Bronchial epithelial cell (primary cell): Measurements from ENCODE around the gene OSBPL8. TPM values are rescaled to one million over a fixed set of nuclear protein-coding genes. Genes with fewer than 3 reads are reported as not detected.

ENCODE experiments used
- DNase-seq: peaks from one replicate; pipeline ENCODE4 v3.0.0-alpha.2; 2010; ENCODE audit warnings: low read depth
- FAIRE-seq: peaks from 2 replicates; lab custom pipeline; 2011; peaks lifted over from hg19 to GRCh38; lab: Jason Lieb, UNC
- H3K27me3 ChIP-seq: 2 replicates; pipeline ENCODE4 v1.5.1; 2011; ENCODE audit warnings: low read length; ENCODE audit not compliant: control insufficient read depth, insufficient read depth
- H3K36me3 ChIP-seq: 2 replicates; pipeline ENCODE4 v1.5.1; 2011; ENCODE audit warnings: low read length; ENCODE audit not compliant: control insufficient read depth, insufficient read depth
- H3K4me3 ChIP-seq: 2 replicates; pipeline ENCODE4 v1.5.1; 2011; ENCODE audit warnings: mild to moderate bottlenecking, low read depth, low read length, control low read depth
- CTCF ChIP-seq: IDR thresholded peaks from 2 replicates; pipeline ENCODE4 v1.5.1; 2011; ENCODE audit warnings: mild to moderate bottlenecking, moderate library complexity, low read length, control low read depth, inconsistent platforms; ENCODE audit not compliant: insufficient read depth, severe bottlenecking
- total RNA-seq: library from RNA; depleted of rRNA; stranded (reverse); fragments of >200 nt; gene quantifications from 2 replicates; pipeline ENCODE4 v1.2.1, GENCODE V29; 2014

Gene OSBPL8
- total RNA-seq, 1 donor from 2014 or later = 63.7 TPM

DNA sequence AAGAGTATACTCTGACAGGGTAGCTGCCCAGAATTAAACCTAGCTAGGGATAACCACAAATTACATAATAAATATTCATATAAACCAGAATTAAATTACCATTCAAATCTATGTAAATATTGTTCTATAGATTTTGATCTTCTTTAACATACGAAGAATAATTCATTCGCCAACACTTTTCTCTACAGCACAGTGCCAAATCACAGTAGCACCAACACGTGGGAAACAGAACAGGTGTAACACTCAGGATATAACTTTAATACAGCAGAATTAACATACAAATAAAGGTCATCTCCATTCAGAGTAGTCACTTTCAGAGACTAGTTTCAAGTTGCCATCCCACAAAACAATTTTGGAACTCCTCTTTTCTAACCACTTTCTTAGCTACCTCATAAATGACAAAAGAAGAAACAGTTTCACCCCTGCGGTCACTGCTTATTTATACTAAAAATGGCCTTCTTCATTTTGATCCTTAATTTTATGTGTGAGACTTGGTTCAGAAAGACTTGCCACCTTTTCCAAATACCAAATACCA, 15.7 kb downstream of the OSBPL8 start:
- FAIRE-seq (no peak), DNase-seq (no peak)
- H3K36me3 ChIP-seq = no peaks in the 10 kb centered on the region
- TF ChIP-seq CTCF = no peak
- H3K27me3 ChIP-seq = no peaks in the 10 kb centered on the region
- H3K4me3 ChIP-seq = no peak overlapping the region

GRCh38 chr12:76542908-76543307, 16.7 kb downstream of the OSBPL8 start:
- Histone ChIP-seq H3K4me3 (no peak overlapping the region), H3K27me3 (no peaks in the 10 kb centered on the region), H3K36me3 (no peaks in the 10 kb centered on the region)
- no peak for DNase-seq
- TF ChIP-seq CTCF = no peak
- no peak for FAIRE-seq

- TF ChIP-seq CTCF = no peak
- Histone ChIP-seq H3K36me3 (no peaks in the 10 kb centered on the region), H3K4me3 (no peak overlapping the region), H3K27me3 (no peaks in the 10 kb centered on the region)
- FAIRE-seq (no peak), DNase-seq (no peak)
These were observed 19.8 kb downstream of the OSBPL8 start for GRCh38 chr12:76539727-76540126.

GRCh38 chr12:76537923-76538322, 21.6 kb downstream of the OSBPL8 start:
- DNase-seq (no peak), FAIRE-seq (no peak)
- TF ChIP-seq CTCF = no peak

DNA sequence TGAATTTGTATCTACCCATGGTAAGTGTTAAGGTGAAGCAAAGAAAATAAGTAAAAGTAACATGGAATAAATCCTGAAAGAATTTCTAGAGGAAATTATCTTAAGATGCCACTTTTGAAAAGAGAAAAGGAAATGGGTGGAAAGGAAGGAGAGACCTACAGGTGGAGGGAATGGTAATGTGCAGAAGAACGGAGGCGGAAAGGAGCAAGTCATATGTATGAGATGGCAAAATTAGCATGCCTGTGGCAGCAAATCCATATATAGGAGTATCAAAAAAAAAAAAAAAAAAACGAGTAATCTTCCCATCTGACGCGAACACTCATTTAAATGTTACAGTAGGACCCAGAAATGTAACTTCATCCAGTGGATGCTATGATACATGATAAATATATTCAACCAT, 23.0 kb downstream of the OSBPL8 start:
- FAIRE-seq (no peak), DNase-seq (no peak)
- Histone ChIP-seq H3K4me3 (no peak overlapping the region), H3K36me3 (no peaks in the 10 kb centered on the region), H3K27me3 (no peaks in the 10 kb centered on the region)
- no peak for TF ChIP-seq CTCF

More at GRCh38 chr12:76537923-76538322, 21.6 kb downstream of the OSBPL8 start:
- Histone ChIP-seq H3K4me3 (no peak overlapping the region), H3K27me3 (no peaks in the 10 kb centered on the region), H3K36me3 (no peaks in the 10 kb centered on the region)

DNA sequence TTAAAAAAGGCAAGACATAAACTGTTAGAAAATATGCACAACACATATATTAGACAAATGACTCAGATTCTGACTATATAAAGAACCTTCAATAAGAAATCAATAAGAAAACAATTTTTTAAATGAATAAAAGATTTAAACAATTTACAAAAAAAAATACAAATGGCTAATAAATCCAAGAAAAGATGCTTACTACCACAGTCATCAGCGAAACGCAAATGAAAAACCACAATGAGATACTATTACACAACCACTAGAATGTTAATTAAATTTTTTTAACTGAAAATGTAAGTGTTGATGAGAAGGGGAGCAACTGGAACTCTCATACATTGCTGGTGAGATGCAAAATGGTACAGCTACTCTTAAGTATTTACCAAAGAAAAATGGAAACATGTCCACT, 24.4 kb downstream of the OSBPL8 start:
- no peak for DNase-seq
- H3K27me3 ChIP-seq = no peaks in the 10 kb centered on the region

More for the DNA sequence above, 24.4 kb downstream of the OSBPL8 start:
- no peak for TF ChIP-seq CTCF
- H3K4me3 ChIP-seq = no peak overlapping the region
- H3K36me3 ChIP-seq = no peaks in the 10 kb centered on the region
- no peak for FAIRE-seq
